K562 (cell line): ENCODE data around the gene ARHGAP22. TPM values are rescaled to one million over a fixed set of nuclear protein-coding genes. Genes with fewer than 3 reads are reported as not detected.

Experiments used
- ATAC-seq: fragments of 200-7000 bp; cut with Tn5 transposase; 3 replicates; pipeline ENCODE4 v1.9.1; 2020; ENCODE audit warnings: moderate library complexity
- BruUV-seq: library from RNA; stranded (reverse); fragments of 400-500 nt; replicated peaks from 2 replicates; lab custom pipeline; 2021; lab: Mats Ljungman, UMichigan
- CTCF ChIA-PET: fragments of 300-600 bp; formaldehyde crosslinking; extraction: SDS; loops from one replicate; lab custom pipeline; 2021; ENCODE audit warnings: low intra/inter-chr PET ratio; lab: Yijun Ruan, JAX
- POLR2A ChIA-PET: fragments of 300-600, 350-650 bp; sonication (Branson Sonifier 250); formaldehyde crosslinking; extraction: SDS; loops from one replicate; lab custom pipeline; 2021; ENCODE audit warnings: antibody characterized with exemption, inconsistent platforms; lab: Yijun Ruan, JAX
- DNase-seq, 4 experiments: peaks; one replicate each; pipeline versions ENCODE4 v3.0.0 to v3.0.0-alpha.2; 2011 to 2018; ENCODE audit warnings: low spot score in 3 of 4, mixed read lengths in 3 of 4; ENCODE audit errors: extremely low read depth in 1 of 4
- FAIRE-seq: peaks from 2 replicates; lab custom pipeline; 2011; peaks lifted over from hg19 to GRCh38; lab: Jason Lieb, UNC
- H2AFZ ChIP-seq: 2 replicates; pipeline ENCODE4 v1.6.0; 2011; ENCODE audit warnings: low read depth, low read length, control low read depth, inconsistent platforms
- H3K27ac ChIP-seq: fragments of 200-600 bp; 3 replicates; pipeline ENCODE4 v1.8.0; 2011; ENCODE audit warnings: low read depth, mild to moderate bottlenecking, control low read depth, inconsistent platforms, low read length, moderate library complexity, mixed read lengths; ENCODE audit errors: extremely low read depth
- H3K27me3 ChIP-seq, 2 experiments: fragments of 300-600 bp in 1 of 2; 2 replicates in 1 of 2; 3 replicates in 1 of 2; pipeline versions ENCODE4 v1.6.0 to v1.8.0; 2011; ENCODE audit warnings: inconsistent platforms in 2 of 2, low read length in 2 of 2, mild to moderate bottlenecking in 1 of 2, mixed read lengths in 1 of 2, moderate library complexity in 1 of 2; ENCODE audit not compliant: control insufficient read depth in 2 of 2, insufficient read depth in 2 of 2
- H3K36me3 ChIP-seq: fragments of 300-600 bp; 3 replicates; pipeline ENCODE4 v1.8.0; 2011; ENCODE audit warnings: mild to moderate bottlenecking, low read length, inconsistent platforms; ENCODE audit not compliant: control insufficient read depth, insufficient read depth
- H3K4me1 ChIP-seq, 2 experiments: fragments of 200-600 bp in 1 of 2; replicated peaks in 1 of 2; 2 replicates in 1 of 2; 3 replicates in 1 of 2; pipeline versions ENCODE4 v1.5.1 to v1.8.0; 2011; ENCODE audit warnings: inconsistent platforms in 2 of 2, low read length in 2 of 2, mild to moderate bottlenecking in 1 of 2, mixed read lengths in 1 of 2, moderate library complexity in 1 of 2; ENCODE audit not compliant: control insufficient read depth in 2 of 2, insufficient read depth in 2 of 2
- H3K4me2 ChIP-seq: 2 replicates; pipeline ENCODE4 v1.6.1; 2011; ENCODE audit warnings: low read length, control low read depth, inconsistent platforms, mixed read lengths; ENCODE audit not compliant: insufficient read depth
- H3K4me3 ChIP-seq: fragments of 200-600 bp; sonication (generic), shearing (Covaris generic); 2 replicates; pipeline ENCODE4 v1.5.1; 2016; ENCODE audit warnings: control low read depth, inconsistent platforms
- H3K79me2 ChIP-seq: fragments of 200-600 bp; 3 replicates; pipeline ENCODE4 v1.8.0; 2011; ENCODE audit warnings: low read length, inconsistent platforms; ENCODE audit not compliant: control insufficient read depth, insufficient read depth
- H3K9ac ChIP-seq, 2 experiments: 2 replicates each; pipeline versions ENCODE4 v1.6.0 to v1.6.1; 2011; ENCODE audit warnings: low read depth in 2 of 2, low read length in 2 of 2, control low read depth in 1 of 2, inconsistent platforms in 1 of 2, mild to moderate bottlenecking in 1 of 2, mixed read lengths in 1 of 2; ENCODE audit not compliant: insufficient read depth in 1 of 2
- H3K9me1 ChIP-seq: one replicate; pipeline ENCODE4 v1.6.0; 2011; ENCODE audit warnings: inconsistent platforms, mild to moderate bottlenecking, low read length, moderate library complexity; ENCODE audit not compliant: control insufficient read depth, insufficient read depth
- H3K9me3 ChIP-seq: replicated peaks from 2 replicates; pipeline ENCODE4 v1.5.1; 2011; ENCODE audit warnings: low read depth, low read length, inconsistent platforms; ENCODE audit not compliant: control insufficient read depth, insufficient read depth
- H4K20me1 ChIP-seq: replicated peaks from 2 replicates; pipeline ENCODE4 v1.6.1; 2011; ENCODE audit warnings: low read length, inconsistent platforms, mixed read lengths; ENCODE audit not compliant: control insufficient read depth, insufficient read depth
- BACH1 ChIP-seq: fragments of 200-800 bp; sonication (Bioruptor generic); IDR thresholded peaks from 2 replicates; pipeline ENCODE4 v1.6.1; 2016; ENCODE audit warnings: missing genetic modification characterization, missing compliant biosample characterization
- CXXC5 ChIP-seq: fragments of 250-450 bp; sonication (Bioruptor Pico); IDR thresholded peaks from 2 replicates; pipeline ENCODE4 v1.8.0; 2022; ENCODE audit warnings: inconsistent platforms, mild to moderate bottlenecking, moderate library complexity
- EGR1 ChIP-seq: fragments of 450-650 bp; conservative IDR thresholded peaks from 2 replicates; pipeline ENCODE4 v1.6.1; 2017; ENCODE audit warnings: mild to moderate bottlenecking
- FOXJ3 ChIP-seq: sonication (generic); formaldehyde crosslinking; IDR thresholded peaks from 2 replicates; pipeline ENCODE4 v1.4.0; 2020; ENCODE audit warnings: mild to moderate bottlenecking, missing genetic modification reagents
- GATAD2A ChIP-seq: fragments of 450-650 bp; IDR thresholded peaks from 2 replicates; pipeline ENCODE4 v1.6.1; 2017
- ID3 ChIP-seq, 2 experiments: fragments of 250-450 bp in 1 of 2; fragments of 450-650 bp in 1 of 2; sonication (Bioruptor Pico) in 1 of 2; IDR thresholded peaks; 2 replicates each; pipeline versions ENCODE4 v1.6.1 to v1.8.0; 2016 to 2021; ENCODE audit warnings: mild to moderate bottlenecking in 2 of 2, moderate library complexity in 2 of 2, missing compliant biosample characterization in 1 of 2, missing genetic modification characterization in 1 of 2
- JUND ChIP-seq, 2 experiments: IDR thresholded peaks; 2 replicates in 1 of 2; 3 replicates in 1 of 2; pipeline ENCODE4 v1.6.1; 2011; ENCODE audit warnings: borderline replicate concordance in 2 of 2, low read depth in 2 of 2, low read length in 2 of 2, improper control_type of control experiment in 1 of 2, missing biosample characterization in 1 of 2, missing genetic modification characterization in 1 of 2, missing genetic modification reagents in 1 of 2
- MNT ChIP-seq, 2 experiments: fragments of 450-650 bp; conservative IDR thresholded peaks; 2 replicates each; pipeline ENCODE4 v1.6.1; 2017; ENCODE audit warnings: mild to moderate bottlenecking in 2 of 2, moderate library complexity in 2 of 2
- NEUROD1 ChIP-seq: fragments of 150-350 bp; IDR thresholded peaks from 2 replicates; pipeline ENCODE4 v1.6.1; 2014; ENCODE audit warnings: borderline replicate concordance, low read length, low read depth; ENCODE audit not compliant: partially characterized antibody
- NFXL1 ChIP-seq: fragments of 450-650 bp; formaldehyde crosslinking; IDR thresholded peaks from 2 replicates; pipeline ENCODE4 v1.4.0; 2021; ENCODE audit warnings: mild to moderate bottlenecking
- NKRF ChIP-seq: fragments of 450-650 bp; IDR thresholded peaks from 2 replicates; pipeline ENCODE4 v1.6.1; 2016; ENCODE audit warnings: borderline replicate concordance
- NR1H2 ChIP-seq: sonication (generic); formaldehyde crosslinking; IDR thresholded peaks from 2 replicates; pipeline ENCODE4 v1.4.0; 2020; ENCODE audit warnings: mild to moderate bottlenecking, missing genetic modification reagents
- PREB ChIP-seq: sonication (generic); formaldehyde crosslinking; IDR thresholded peaks from 2 replicates; pipeline ENCODE4 v1.8.1; 2023; ENCODE audit warnings: mild to moderate bottlenecking, missing genetic modification reagents
- ZNF174 ChIP-seq: fragments of 250-450 bp; sonication (Bioruptor Pico); IDR thresholded peaks from 2 replicates; pipeline ENCODE4 v1.4.0; 2020; ENCODE audit warnings: mild to moderate bottlenecking
- ZNF695 ChIP-seq: fragments of 450-650 bp; formaldehyde crosslinking; IDR thresholded peaks from 2 replicates; pipeline ENCODE4 v1.4.0; 2020; ENCODE audit warnings: mild to moderate bottlenecking, moderate library complexity
- whole genome bisulfite sequencing: fragments of 100-300 bp; shearing (Covaris generic); methylation state at CpG from one replicate; pipeline ENCODE4 v1.1.6; 2016; ENCODE audit warnings: low coverage, mixed read lengths; ENCODE audit not compliant: insufficient coverage; ENCODE audit errors: missing lambda C conversion rate; 5-methylcytosine and 5-hydroxymethylcytosine counted together
- in situ Hi-C: fragments of 300-500 bp; cut with MboI; formaldehyde crosslinking; loops from 4 replicates; pipeline ENCODE4 v1.15.0; 2018; ENCODE audit warnings: inconsistent platforms, mixed read lengths
- intact Hi-C: fragments of 100-400 bp; cut with micrococcal nuclease; formaldehyde crosslinking; loops from 2 replicates; pipeline ENCODE4 v1.14.2; 2022
- polyA plus RNA-seq, 8 experiments: library from polyadenylated mRNA; depleted of rRNA in 4 of 8; stranded (reverse) in 5 of 8; unstranded in 3 of 8; fragments of >200 nt; fragmentation: Nextera tagmentation in 2 of 8; fragmentation: Illumina TruSeq in 1 of 8; extraction: Ambion mirVana in 2 of 8; extraction: Trizol in 1 of 8; gene quantifications; 2 replicates each; pipeline versions ENCODE4 v1.2.1 to v1.2.3, GENCODE V29; 2011 to 2014; ENCODE audit warnings: inconsistent platforms in 1 of 8, missing spikeins in 1 of 8
- total RNA-seq, 7 experiments: library from RNA; depleted of rRNA in 6 of 7; stranded (reverse); fragments of >200 nt in 6 of 7; fragmentation: Illumina TruSeq in 2 of 7; extraction: Trizol in 2 of 7; gene quantifications; 2 replicates each; pipeline versions ENCODE4 v1.2.1 to v1.2.3, GENCODE V29; 2011 to 2021; ENCODE audit warnings: low replicate concordance in 1 of 7

The ARHGAP22 gene
- total and polyA plus RNA-seq, 9 of the 15 experiments (the other 6 are each of a cell fraction or from before 2014, with no cell fraction given), result 1.3 to 28.1 (median 12.7) TPM

- H3K9me3 ChIP-seq, result no peaks in the 10 kb centered on the region
- WGBS, result 49% methylated on average over 8 of the region's 8 CpGs
- no peaks in the 10 kb centered on the region for H4K20me1 ChIP-seq
- peak; percentile 40 for FAIRE-seq
- H3K9me1 ChIP-seq, result no peaks in the 10 kb centered on the region
- no peaks in the 10 kb centered on the region for H3K27me3 ChIP-seq
- peaks cover 19% of the 10 kb centered on the region; the same call in 2 of the 3 replicates for H3K36me3 ChIP-seq
- ATAC-seq, result peak; percentile 78
- in situ Hi-C loops, result no loop called here
- H2AFZ ChIP-seq, result peak overlapping the region; percentile 20; the same call in 1 of the 2 replicates
- no peak overlapping the region for H3K4me3 ChIP-seq
- H3K79me2 ChIP-seq, result peaks cover 53% of the 10 kb centered on the region
- DNase-seq, result peak; percentile 47 to 77 (median 60)
- H3K9ac ChIP-seq, result peak overlapping the region; percentile 35 to 87
- H3K4me2 ChIP-seq, result no peak overlapping the region
- peak overlapping the region; percentile 59; the same call in 2 of the 3 replicates for H3K27ac ChIP-seq
- H3K4me1 ChIP-seq, result peaks cover 71 to 78% of the 10 kb centered on the region in 2 experiments
- ChIA-PET CTCF (interaction anchor here (0.8 kb wide), 1 partner anchor 20 kb away, joined by 3 read pairs; no protein-coding TSS in a partner anchor), POLR2A (interaction anchor here (0.6 to 1.2 kb wide), 8 partner anchors 8 to 81 kb away, joined by 3 to 5 read pairs (median 3); no protein-coding TSS in a partner anchor)
- BruUV-seq, result no TSS peak
- intact Hi-C loops, result no loop called here
- TF ChIP-seq ID3 (CRISPR knock-in tag; IDR thresholded peaks at IDR 0.05) (no peak), ID3 (tag; IDR thresholded peaks at IDR 0.05) (0 out of 2 replicates have a peak, but pooled peaks have one; percentile 22), GATAD2A (no peak), ZNF695 (no peak), EGR1 (no peak), BACH1 (tag) (no peak), PREB (CRISPR knock-in tag) (no peak), NR1H2 (no peak), NEUROD1 (no peak), JUND (IDR thresholded peaks at IDR 0.05; ENCODE audit: borderline replicate concordance, low read depth, low read length) (no peak), JUND (tag; IDR thresholded peaks at IDR 0.05; ENCODE audit: borderline replicate concordance, low read depth, low read length) (0 out of 3 replicates have a peak, but pooled peaks have one; percentile 22), NKRF (no peak), MNT (conservative IDR thresholded peaks at IDR 0.05) (0 out of 4 replicates have a peak, but pooled peaks of 1 of the 2 experiments have one; percentile 25), ZNF174 (CRISPR knock-in tag) (no peak), CXXC5 (peak; percentile 35; the same call in 1 of the 2 replicates), FOXJ3 (CRISPR knock-in tag) (no peak), NFXL1 (no peak)
Measured at GRCh38 chr10:48463318-48464003, 141.4 kb downstream of the ARHGAP22 start.
